NCI-H748 (cell line): ENCODE results near the gene CDH26.

Source experiments
- DNase-seq: peaks from one replicate; lab custom pipeline; 2025; ENCODE audit not compliant: unreplicated experiment; lab: John Stamatoyannopoulos, UW

The CDH26 gene

DNA sequence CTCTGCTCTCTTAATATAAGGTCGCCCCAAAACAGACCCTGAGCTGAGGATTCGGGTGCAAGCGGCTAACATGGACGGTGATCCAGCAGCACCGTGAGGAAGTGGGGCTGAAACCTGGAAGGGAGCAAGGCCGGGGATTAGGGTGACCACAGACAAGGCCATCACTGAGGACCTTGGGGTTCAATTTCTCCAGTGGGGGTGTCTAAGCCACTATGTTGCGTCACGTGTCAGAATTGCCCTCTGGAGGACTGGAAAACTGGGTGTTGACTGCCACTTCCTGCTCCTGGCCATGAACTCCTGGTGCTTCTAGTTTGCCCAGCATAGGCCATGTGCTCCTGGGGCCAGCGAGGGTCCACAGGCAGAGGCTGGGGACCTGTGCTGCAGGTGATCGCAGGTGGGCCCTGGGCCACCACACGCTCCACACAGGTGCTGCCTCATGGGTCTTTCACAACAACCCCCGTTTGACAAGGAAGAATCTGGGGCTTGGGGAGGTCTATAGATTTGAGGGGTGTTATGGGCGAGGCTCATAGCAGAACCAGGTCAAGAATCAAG lies 101.9 kb downstream of the CDH26 start:
- DNase-seq, result no peak

DNA sequence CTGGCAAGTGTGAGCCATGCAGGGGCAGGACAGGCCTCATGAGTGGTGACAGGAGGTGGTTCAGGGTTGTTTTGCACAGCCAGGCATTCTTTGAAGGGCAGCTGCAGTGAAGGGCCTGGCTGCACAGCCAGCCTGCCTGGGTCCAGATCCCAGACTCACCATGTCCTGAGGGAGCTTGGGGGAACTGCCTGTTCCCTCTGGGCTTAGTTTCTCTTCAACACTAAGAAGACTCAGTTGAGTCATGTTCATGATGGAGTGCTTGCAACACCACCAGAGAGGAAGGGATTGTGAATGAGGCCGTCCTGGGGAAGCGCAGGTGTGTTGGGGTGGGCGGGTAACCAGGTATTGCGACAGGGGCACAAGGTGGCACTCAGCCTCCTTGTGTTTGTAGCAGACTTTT lies 102.4 kb downstream of the CDH26 start:
- DNase-seq, result no peak

DNA sequence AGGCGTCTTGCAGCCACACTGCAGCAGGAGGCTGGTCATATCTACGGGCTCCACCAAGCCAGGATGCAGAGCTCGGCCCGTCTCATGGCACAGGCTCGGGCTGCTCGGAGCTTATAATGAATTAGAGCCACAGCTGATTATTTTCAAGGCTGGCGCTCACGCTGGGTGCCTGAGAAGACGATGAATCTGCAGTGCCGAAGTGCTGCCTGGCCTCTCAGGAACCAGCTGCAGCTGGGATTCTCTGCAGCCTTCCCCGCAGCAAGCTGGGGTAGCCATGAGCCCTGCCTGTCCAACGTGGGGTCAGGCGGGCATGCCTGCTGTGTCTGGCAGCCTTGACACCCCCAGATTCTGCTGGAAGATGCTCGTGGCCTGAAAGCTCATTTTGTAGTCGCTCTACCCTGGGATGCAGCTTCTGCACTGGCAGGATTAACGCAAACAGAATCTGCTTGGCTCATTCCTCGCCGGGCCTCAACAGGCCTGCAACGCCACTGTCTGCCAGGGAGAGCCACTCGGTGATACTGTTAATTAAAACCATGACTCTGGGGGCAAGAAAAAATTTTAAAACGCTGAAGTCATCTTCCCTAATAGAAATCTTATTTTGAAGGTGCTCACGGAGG lies 104.3 kb downstream of the CDH26 start:
- DNase-seq, result no peak

DNA sequence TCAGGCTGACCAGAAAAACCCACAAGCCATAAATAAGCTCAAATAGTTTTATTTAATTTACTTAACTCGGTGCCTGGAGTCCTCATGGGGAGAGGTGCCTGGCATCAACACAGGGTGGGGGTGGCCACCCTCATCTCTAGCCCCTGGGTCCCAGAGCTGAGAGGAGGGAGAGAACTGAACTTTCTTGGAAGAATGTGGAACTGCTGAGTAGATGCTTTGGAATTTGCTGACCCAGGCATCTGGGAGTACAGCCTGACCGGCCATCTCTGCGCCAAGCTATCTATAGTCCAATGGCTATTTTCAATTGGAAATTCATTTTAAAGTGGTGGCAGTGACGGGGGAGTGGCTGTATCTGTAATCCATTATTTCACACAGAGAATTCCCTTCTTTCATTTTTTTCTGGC lies 104.8 kb downstream of the CDH26 start:
- DNase-seq, result no peak

DNA sequence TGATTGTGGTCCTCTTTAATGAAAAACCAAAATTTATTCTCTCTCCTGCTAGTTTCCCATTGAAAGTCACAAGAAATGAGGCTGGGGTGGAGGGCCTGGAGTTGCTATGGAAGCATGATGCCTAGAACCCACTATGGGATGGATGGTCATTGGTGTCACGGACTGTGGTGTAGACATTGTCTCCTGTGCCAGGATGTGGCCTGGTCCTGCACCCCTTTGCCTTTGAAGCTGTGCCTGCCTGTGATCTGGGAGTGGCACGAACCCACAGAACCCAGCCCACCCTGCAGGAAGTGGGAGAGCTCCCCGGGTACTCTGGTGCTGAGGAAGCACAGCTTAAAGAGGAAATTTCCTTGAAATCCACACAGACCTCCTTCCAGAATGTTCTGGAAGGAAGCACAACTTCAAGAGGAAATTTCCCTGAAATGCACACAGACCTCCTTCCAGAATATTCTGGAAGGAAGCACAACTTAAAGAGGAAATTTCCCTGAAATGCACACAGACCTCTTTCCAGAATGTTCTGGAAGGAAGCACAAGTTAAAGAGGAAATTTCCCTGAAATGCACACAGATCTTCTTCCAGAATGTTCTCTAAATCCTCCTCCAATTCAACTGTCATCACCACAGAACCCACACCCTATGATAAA lies 105.6 kb downstream of the CDH26 start:
- no peak for DNase-seq
